ENCODE data around the gene NALCN. TPM values are rescaled to one million over a fixed set of nuclear protein-coding genes. Genes with fewer than 3 reads are reported as not detected.

Gene NALCN
- total and polyA plus RNA-seq, 2 of the 8 experiments (the other 6 are each of a cell fraction or from before 2014, with no cell fraction given): 0.26 to 0.54 TPM

DNA sequence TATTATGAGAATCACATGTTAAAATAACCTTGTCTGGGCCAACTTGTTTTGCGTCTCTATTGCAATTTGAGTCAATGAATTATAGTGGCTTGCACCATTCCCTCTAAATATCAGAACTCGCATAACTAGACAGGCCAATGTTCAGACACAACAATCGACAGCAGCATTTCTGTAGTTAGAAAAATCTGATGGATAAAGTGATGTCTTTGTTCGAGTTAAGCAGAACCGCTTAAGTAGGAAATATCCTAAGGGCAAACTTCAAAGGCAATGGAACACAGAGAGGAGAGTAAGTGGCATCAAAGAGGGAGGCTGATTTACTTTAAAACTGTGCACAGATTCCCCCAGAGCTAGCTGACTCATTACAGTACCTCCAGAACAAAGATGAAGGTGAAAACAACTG lies 333.9 kb downstream of the NALCN start:
- 90% methylated on average over 5 of the region's 5 CpGs; no CpG with 5 or more reads in 1 of the 2 experiments for WGBS, 2 experiments (ENCODE audit: extremely low coverage in 1 of 2, insufficient coverage in 1 of 2, insufficient read length in 1 of 2, insufficient replicate concordance in 2 of 2, low coverage in 1 of 2, low lambda C conversion rate in 2 of 2, missing lambda C conversion rate in 1 of 2)
- TF ChIP-seq TCF12 (IDR thresholded peaks at IDR 0.05; ENCODE audit: low read depth, low read length) (no peak), BACH1 (IDR thresholded peaks at IDR 0.05; ENCODE audit: low read length) (no peak), EGR1 (IDR thresholded peaks at IDR 0.05; ENCODE audit: borderline replicate concordance, low read depth, low read length) (no peak), SUZ12 (IDR thresholded peaks at IDR 0.05; ENCODE audit: low read length) (no peak), EP300 (IDR thresholded peaks at IDR 0.05; ENCODE audit: borderline replicate concordance in 1 of 2, low read depth in 2 of 2, low read length in 2 of 2) (no peak), SIRT6 (IDR thresholded peaks at IDR 0.05; ENCODE audit: low read length) (no peak), CREB1 (IDR thresholded peaks at IDR 0.05) (no peak), GTF2F1 (IDR thresholded peaks at IDR 0.05; ENCODE audit: borderline replicate concordance, low read depth, low read length) (no peak), MAFK (IDR thresholded peaks at IDR 0.05; ENCODE audit: low read depth, low read length) (no peak), SP4 (IDR thresholded peaks at IDR 0.05; ENCODE audit: low read length) (no peak), CBX5 (IDR thresholded peaks at IDR 0.05; ENCODE audit: low read depth, low read length) (no peak), RBBP5 (IDR thresholded peaks at IDR 0.05; ENCODE audit: borderline replicate concordance, low read depth, low read length) (no peak), TAF7 (optimal IDR thresholded peaks at IDR 0.05; ENCODE audit: borderline replicate concordance, low read depth, low read length) (no peak)

More for the DNA sequence above, 333.9 kb downstream of the NALCN start:
- no peak overlapping the region for H4K91ac ChIP-seq (replicated peaks; ENCODE audit: insufficient read length, low read length)
- H2BK12ac ChIP-seq (ENCODE audit: low read depth, low read length): no peak overlapping the region
- H3K4ac ChIP-seq (replicated peaks; ENCODE audit: insufficient read length, low read depth, low read length): no peak overlapping the region
- POLR2A ChIA-PET (ENCODE audit: partially characterized antibody): no interaction called here
- H3K23me2 ChIP-seq (ENCODE audit: low read depth, low read length): no peaks in the 10 kb centered on the region
- H3K18ac ChIP-seq (ENCODE audit: extremely low read depth, low read length): no peak overlapping the region
- H3K14ac ChIP-seq (ENCODE audit: insufficient read length): no peak overlapping the region
- no peak for DNase-seq (ENCODE audit: low read depth in 1 of 2, low spot score in 2 of 2)
- no peak for FAIRE-seq
- no peak overlapping the region for H2BK120ac ChIP-seq (replicated peaks; ENCODE audit: low read depth, low read length)
- no peak overlapping the region for H3K27ac ChIP-seq (ENCODE audit: low read depth, low read length)
- no peak overlapping the region for H3K23ac ChIP-seq (ENCODE audit: insufficient read length)
- H4K20me1 ChIP-seq (replicated peaks in 1 of 2; ENCODE audit: control insufficient read depth in 1 of 2, insufficient read depth in 2 of 2, low read length in 2 of 2): no peaks in the 10 kb centered on the region
- H3K4me1 ChIP-seq (replicated peaks in 1 of 4; ENCODE audit: control insufficient read depth in 3 of 4, insufficient read depth in 4 of 4, low read length in 3 of 4): no peaks in the 10 kb centered on the region
- H3K56ac ChIP-seq (replicated peaks; ENCODE audit: insufficient read length, low read depth, low read length): no peak overlapping the region
- CTCF ChIA-PET (ENCODE audit: partially characterized antibody): no interaction called here
- H3K4me3 ChIP-seq (ENCODE audit: extremely low read depth in 1 of 4, insufficient read depth in 2 of 4, low read depth in 3 of 4, low read length in 4 of 4): no peak overlapping the region
- no peak overlapping the region for H2AK5ac ChIP-seq (ENCODE audit: low read depth, low read length)
- no peaks in the 10 kb centered on the region for H3K27me3 ChIP-seq (replicated peaks in 1 of 4; ENCODE audit: control insufficient read depth in 3 of 4, extremely low read depth in 1 of 4, insufficient read depth in 3 of 4, low read length in 3 of 4)
- no peak overlapping the region for H3K9ac ChIP-seq (replicated peaks in 1 of 4; ENCODE audit: extremely low read depth in 1 of 4, low read depth in 3 of 4, low read length in 3 of 4)
- H3K4me2 ChIP-seq (ENCODE audit: insufficient read depth in 1 of 2, low read depth in 2 of 2, low read length in 2 of 2): no peak overlapping the region
- H2BK20ac ChIP-seq (ENCODE audit: low read length): no peak overlapping the region
- no peak overlapping the region for H2BK5ac ChIP-seq (ENCODE audit: low read depth, low read length)
- H3K36me3 ChIP-seq (ENCODE audit: control insufficient read depth in 2 of 4, insufficient read depth in 4 of 4, low read length in 3 of 4): no peaks in the 10 kb centered on the region
- H3K79me2 ChIP-seq (ENCODE audit: control insufficient read depth in 1 of 2, insufficient read depth in 2 of 2, low read length in 2 of 2): no peaks in the 10 kb centered on the region
- no peak overlapping the region for H4K8ac ChIP-seq (ENCODE audit: extremely low read depth, insufficient read depth, low read length)
- H2BK15ac ChIP-seq (ENCODE audit: low read length): no peak overlapping the region
- H3K9me3 ChIP-seq (ENCODE audit: insufficient read depth in 2 of 2, low read depth in 1 of 2, low read length in 1 of 2): peaks cover 0 to 5% of the 10 kb centered on the region in 2 experiments; a peak in 2 of 4 replicates
- no peak overlapping the region for H2AFZ ChIP-seq (ENCODE audit: low read length)
- no peaks in the 10 kb centered on the region for H3K79me1 ChIP-seq (ENCODE audit: low read depth, low read length)
- no peak overlapping the region for H4K5ac ChIP-seq (ENCODE audit: insufficient read length, low read depth, low read length)

Measured in H1 (cell line).